Subcutaneous abdominal adipose tissue (tissue), 5 donors: ENCODE data around the gene RPS16.

Experiments
- H3K27ac ChIP-seq: one replicate; pipeline ENCODE4 v1.7.0; 2013; ENCODE audit warnings: low read depth, mild to moderate bottlenecking, inconsistent platforms, low read length, moderate library complexity
- H3K27me3 ChIP-seq, 5 donors: one replicate each; pipeline ENCODE4 v1.7.0; 2013; ENCODE audit warnings: low read length in 5 of 5, inconsistent platforms in 1 of 5; ENCODE audit not compliant: control insufficient read depth in 5 of 5, insufficient read depth in 4 of 5
- H3K36me3 ChIP-seq, 5 donors: one replicate each; pipeline ENCODE4 v1.7.0; 2013; ENCODE audit warnings: low read length in 5 of 5; ENCODE audit not compliant: control insufficient read depth in 5 of 5, insufficient read depth in 5 of 5
- H3K4me1 ChIP-seq, 5 donors: one replicate each; pipeline ENCODE4 v1.7.0; 2013; ENCODE audit warnings: low read length in 5 of 5, mild to moderate bottlenecking in 3 of 5, moderate library complexity in 1 of 5; ENCODE audit not compliant: control insufficient read depth in 5 of 5, insufficient read depth in 5 of 5
- H3K4me3 ChIP-seq, 5 donors: one replicate each; pipeline ENCODE4 v1.7.0; 2013; ENCODE audit warnings: low read length in 5 of 5, low read depth in 1 of 5
- H3K9ac ChIP-seq, 5 donors: one replicate each; pipeline ENCODE4 v1.7.0; 2013; ENCODE audit warnings: low read length in 5 of 5, mild to moderate bottlenecking in 4 of 5, moderate library complexity in 3 of 5
- H3K9me3 ChIP-seq, 5 donors: one replicate each; pipeline ENCODE4 v1.7.0; 2013; ENCODE audit warnings: low read length in 5 of 5; ENCODE audit not compliant: control insufficient read depth in 5 of 5
- donor health status: healthy.
- donor health status: healthy.
- donor health status: healthy.
- donor health status: healthy.
- donor health status: healthy.

The RPS16 gene

DNA sequence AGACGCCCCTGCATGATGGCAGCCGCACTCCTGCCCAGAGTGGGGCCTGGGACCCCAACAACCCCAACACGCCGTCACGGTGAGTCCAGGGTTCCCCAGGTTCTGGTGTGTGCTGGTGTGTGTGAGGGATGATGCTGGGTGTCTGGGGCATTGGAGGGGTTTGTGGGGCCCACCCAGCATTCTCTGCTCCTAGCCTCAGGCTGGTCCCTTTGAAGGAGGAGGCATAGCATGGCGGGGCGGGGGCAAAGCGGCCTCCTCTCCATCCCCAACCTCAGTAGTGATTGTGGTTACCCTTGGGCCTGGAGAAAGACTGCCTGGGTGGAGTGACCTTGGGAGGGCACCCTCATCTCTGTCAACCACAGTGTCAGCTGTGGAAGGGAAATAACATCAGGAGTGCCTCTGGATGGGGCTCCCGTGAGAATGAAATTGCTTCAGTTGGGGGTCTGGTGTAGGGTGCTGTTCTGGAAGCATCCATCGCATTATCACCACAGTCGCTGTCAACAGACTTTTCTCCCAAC lies 37.8 kb upstream of the RPS16 start:
- H3K9ac ChIP-seq = no peak overlapping the region
- no peaks in the 10 kb centered on the region for H3K9me3 ChIP-seq
- H3K27me3 ChIP-seq = no peaks in the 10 kb centered on the region
- no peak overlapping the region for H3K27ac ChIP-seq
- peaks cover 3 to 83% (median 81%) of the 10 kb centered on the region in 5 donors for H3K36me3 ChIP-seq
- no peaks in the 10 kb centered on the region for H3K4me1 ChIP-seq
- no peak overlapping the region for H3K4me3 ChIP-seq

DNA sequence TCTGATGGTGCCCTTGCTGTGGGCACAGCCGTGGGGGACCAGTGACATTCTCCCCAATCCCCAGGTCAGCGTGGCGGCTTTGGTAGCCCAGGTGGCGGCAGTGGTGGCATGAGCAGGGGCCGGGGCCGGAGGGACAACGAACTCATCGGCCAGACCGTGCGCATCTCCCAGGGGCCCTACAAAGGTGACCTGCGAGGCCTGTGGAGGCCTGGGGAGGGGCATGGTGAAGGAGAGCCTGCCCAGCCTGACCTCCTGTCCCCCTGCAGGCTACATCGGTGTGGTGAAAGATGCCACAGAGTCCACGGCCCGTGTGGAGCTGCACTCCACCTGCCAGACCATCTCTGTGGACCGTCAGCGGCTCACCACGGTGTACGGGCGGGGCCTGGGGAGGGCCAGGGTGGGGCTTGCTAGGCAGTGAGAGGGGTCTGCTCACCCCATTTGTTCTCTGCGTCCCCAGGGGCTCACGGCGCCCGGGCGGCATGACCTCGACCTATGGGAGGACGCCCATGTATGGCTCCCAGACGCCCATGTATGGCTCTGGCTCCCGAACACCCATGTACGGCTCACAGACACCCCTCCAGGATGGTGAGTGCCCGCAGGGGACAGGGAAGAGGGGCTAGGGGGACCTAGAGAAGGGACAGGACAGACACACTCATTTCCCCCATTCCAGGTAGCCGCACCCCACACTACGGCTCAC lies 37.1 kb upstream of the RPS16 start:
- no peaks in the 10 kb centered on the region for H3K27me3 ChIP-seq
- no peaks in the 10 kb centered on the region for H3K4me1 ChIP-seq
- no peaks in the 10 kb centered on the region for H3K9me3 ChIP-seq
- no peak overlapping the region for H3K4me3 ChIP-seq
- H3K27ac ChIP-seq = no peak overlapping the region
- peaks cover 3 to 89% (median 87%) of the 10 kb centered on the region in 5 donors for H3K36me3 ChIP-seq
- no peak overlapping the region for H3K9ac ChIP-seq

DNA sequence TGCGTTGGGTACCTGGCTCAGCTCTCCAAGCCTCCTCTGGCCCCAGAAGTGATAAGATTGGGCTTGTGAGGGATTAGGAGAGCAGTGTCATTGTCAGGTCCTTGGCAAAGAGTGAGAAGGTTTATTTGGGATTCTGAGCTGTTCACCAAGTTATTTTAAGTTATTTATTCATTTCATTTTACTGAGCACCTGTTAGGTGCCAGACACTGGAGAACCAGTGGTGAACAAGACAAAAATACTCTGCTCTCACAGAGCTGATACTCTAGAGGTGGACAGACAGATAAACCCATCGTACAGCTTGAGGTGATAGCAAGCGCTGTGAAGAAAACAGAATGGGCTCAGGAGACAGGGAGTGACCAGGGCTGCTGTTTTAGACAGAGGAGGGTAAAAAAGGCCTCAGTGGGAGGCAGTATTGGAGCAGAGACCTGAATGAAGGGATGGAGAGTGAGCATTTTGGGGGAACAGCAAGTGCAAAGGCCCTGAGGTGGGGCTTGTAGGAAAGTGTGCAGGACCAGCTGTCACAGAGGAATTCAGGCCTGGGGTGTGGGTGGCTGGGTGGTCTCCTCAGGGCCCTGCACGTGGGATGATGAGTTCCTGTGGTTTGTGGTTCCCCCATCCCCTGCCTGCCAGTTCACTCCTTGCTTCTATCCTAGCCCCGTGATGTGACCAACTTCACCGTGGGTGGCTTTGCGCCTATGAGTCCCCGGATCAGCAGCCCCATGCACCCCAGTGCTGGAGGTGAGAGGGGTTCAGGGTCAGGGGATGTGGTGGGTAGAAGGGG lies 36.2 kb upstream of the RPS16 start:
- no peaks in the 10 kb centered on the region for H3K27me3 ChIP-seq
- H3K36me3 ChIP-seq = peaks cover 3 to 98% (median 94%) of the 10 kb centered on the region in 5 donors

DNA sequence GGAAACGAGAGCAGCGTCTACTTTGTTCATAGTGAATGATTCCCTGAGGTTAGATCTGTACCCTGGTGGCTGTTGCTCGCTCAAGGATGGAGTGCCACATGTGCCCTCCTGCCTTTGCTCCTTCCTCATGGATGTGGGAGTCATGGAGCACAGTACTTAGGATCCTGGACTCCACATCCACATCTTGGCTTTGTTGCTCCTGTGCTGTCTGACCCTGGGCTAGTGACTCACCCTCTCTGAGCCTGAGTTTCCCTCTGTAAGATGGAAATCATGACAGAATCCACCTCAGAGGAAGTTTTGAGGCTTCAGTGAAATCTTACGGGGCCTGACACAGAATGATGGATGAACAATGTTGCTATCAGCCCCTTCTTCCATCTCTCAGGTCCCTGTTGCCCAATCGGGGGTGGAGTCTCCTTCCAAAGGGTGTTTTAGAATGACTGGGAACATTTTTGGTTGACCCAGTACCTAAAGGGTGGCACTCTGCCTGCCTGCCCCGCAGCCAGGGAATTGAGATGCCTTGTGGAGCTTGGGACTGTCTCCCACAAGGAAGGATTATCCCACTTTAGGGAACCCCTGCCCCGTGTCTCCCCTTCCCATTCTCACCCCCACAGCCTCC lies 35.1 kb upstream of the RPS16 start:
- Histone ChIP-seq H3K4me1 (no peaks in the 10 kb centered on the region), H3K9me3 (no peaks in the 10 kb centered on the region), H3K9ac (no peak overlapping the region), H3K27ac (no peak overlapping the region), H3K27me3 (no peaks in the 10 kb centered on the region), H3K4me3 (no peak overlapping the region), H3K36me3 (peaks cover 3 to 98% (median 95%) of the 10 kb centered on the region in 5 donors)

More for the DNA sequence above, 36.2 kb upstream of the RPS16 start:
- no peak overlapping the region for H3K27ac ChIP-seq
- H3K4me1 ChIP-seq = no peaks in the 10 kb centered on the region
- H3K4me3 ChIP-seq = no peak overlapping the region
- H3K9ac ChIP-seq = no peak overlapping the region
- no peaks in the 10 kb centered on the region for H3K9me3 ChIP-seq

DNA sequence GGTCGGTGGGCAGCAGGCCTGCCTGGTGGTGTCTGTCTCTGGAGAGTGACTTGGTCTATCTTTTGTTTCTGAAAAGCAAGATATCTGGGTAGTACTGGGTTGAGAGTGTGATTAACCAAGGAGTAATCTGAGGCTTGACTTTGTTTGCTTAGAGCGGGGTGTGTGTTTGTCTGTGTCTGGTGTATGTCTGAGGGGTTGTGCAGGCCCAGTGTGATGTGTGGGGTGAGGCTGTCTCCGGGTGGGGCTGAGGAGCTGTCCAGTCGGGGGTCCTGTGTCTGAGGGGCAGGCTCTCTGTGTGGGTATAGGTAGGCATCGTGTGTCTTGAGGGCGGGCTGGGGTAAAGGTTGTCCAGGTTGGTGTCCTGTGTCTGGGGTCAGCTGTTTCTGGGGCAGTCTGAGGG lies 33.8 kb upstream of the RPS16 start:
- Histone ChIP-seq H3K9me3 (no peaks in the 10 kb centered on the region), H3K4me1 (no peaks in the 10 kb centered on the region), H3K27me3 (no peaks in the 10 kb centered on the region), H3K36me3 (peaks cover 3 to 98% (median 97%) of the 10 kb centered on the region in 5 donors), H3K4me3 (no peak overlapping the region), H3K9ac (no peak overlapping the region), H3K27ac (no peak overlapping the region)

DNA sequence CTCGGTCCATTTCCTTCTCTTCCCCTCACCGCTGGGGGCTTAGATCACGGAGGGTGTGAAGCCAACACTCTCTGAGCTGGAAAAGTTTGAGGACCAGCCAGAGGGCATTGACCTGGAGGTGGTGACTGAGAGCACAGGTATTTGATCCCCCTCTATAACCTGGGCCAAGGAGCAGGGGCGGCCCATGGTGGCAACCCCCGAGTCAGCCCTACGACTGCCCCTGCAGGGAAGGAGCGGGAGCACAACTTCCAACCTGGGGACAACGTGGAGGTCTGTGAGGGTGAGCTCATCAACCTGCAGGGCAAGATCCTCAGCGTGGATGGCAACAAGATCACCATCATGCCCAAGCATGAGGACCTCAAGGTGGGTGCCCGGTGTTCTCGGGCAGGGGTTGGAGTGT lies 33.3 kb upstream of the RPS16 start:
- H3K27ac ChIP-seq = no peak overlapping the region
- H3K27me3 ChIP-seq = no peaks in the 10 kb centered on the region
- no peaks in the 10 kb centered on the region for H3K9me3 ChIP-seq
- H3K4me3 ChIP-seq = no peak overlapping the region
- H3K9ac ChIP-seq = no peak overlapping the region
- H3K4me1 ChIP-seq = no peaks in the 10 kb centered on the region
- H3K36me3 ChIP-seq = peaks cover 3 to 98% (median 96%) of the 10 kb centered on the region in 5 donors

DNA sequence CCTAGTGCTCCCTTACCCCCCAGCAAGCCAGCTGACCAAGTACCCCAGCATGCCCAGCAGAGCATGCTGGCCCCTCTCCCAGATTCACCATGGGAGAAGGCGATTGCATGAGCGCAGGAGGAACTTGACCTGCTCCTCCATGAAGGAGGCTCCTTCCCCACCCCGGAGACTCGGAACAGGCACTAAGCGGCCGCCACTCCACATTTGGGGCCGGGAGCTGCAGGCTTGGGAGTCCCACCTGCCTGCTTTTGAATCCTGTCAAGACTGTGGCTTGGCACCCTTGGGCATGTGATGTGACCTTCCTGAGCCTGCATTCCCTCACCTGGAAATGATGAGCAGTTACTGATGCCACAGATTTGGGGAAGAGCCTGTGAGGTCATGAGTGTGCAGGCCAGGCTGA lies 32.2 kb upstream of the RPS16 start:
- Histone ChIP-seq H3K9ac (no peak overlapping the region), H3K27me3 (no peaks in the 10 kb centered on the region), H3K4me3 (no peak overlapping the region), H3K27ac (no peak overlapping the region), H3K4me1 (no peaks in the 10 kb centered on the region), H3K9me3 (no peaks in the 10 kb centered on the region), H3K36me3 (peaks cover 8 to 96% (median 92%) of the 10 kb centered on the region in 5 donors)

DNA sequence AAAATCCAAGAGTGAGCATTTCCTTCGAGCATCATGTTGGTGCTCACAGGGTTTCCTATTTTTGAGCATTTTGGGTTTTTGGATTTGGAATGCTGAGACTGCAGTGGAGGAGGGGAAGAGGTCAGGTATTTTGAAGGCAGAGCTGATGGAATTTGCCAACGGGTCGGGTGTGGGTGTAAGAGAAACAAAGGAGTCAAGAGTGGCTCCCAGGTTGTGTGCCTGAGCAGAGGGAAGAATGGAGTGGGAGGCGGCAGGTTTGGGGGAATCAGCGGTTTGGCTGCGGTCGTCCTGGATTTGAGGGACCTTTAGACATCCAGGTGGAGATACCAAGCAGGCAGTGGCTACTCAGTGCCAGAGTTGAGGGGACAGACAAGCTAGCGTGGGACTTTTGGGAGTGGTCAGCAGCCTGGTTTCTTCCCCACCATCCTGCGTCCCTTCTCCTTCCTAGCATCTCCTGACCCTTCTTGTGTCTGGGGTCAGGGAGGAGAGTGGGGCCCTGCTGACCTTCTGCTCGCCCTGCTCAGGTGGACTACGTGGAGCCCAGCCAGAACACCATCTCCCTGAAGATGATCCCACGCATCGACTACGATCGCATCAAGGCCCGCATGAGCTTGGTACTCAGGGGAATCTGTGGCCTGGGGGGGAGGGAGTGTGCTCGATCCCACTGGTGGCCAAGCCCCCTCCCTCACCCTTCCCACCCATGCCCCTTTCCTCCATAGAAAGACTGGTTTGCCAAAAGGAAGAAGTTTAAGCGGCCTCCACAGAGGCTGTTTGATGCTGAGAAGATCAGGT lies 30.4 kb upstream of the RPS16 start:
- no peak overlapping the region for H3K9ac ChIP-seq
- H3K4me3 ChIP-seq = no peak overlapping the region
- H3K27ac ChIP-seq = no peak overlapping the region
- H3K27me3 ChIP-seq = no peaks in the 10 kb centered on the region
- H3K9me3 ChIP-seq = no peaks in the 10 kb centered on the region
- H3K36me3 ChIP-seq = peaks cover 7 to 87% (median 78%) of the 10 kb centered on the region in 5 donors
- H3K4me1 ChIP-seq = no peaks in the 10 kb centered on the region

DNA sequence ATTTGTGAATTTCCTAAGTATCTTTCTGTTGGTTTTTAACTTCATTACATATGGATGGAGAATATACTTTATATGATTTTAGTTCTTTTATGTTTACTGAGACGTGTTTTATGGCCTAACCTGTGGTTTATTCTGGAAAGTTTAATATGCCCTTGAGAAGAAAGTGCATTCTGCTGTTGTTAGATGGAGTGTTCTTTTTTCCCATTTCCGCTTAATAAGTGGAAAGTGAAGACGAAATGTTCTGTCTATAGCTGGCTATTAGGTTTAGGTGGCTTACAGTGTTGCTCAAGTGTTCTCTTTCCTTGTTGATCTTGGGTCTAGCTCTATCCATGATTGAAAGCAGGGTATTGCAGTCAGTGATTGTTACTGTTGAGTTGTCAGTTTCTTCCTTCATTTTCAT lies 27.7 kb upstream of the RPS16 start:
- Histone ChIP-seq H3K9me3 (no peaks in the 10 kb centered on the region), H3K4me3 (no peak overlapping the region), H3K4me1 (no peaks in the 10 kb centered on the region), H3K27me3 (no peaks in the 10 kb centered on the region), H3K9ac (no peak overlapping the region), H3K36me3 (peaks cover 7 to 87% (median 78%) of the 10 kb centered on the region in 5 donors), H3K27ac (no peak overlapping the region)
